ENCODE data around the gene E2F8.

The E2F8 gene

GRCh38 chr11:19252394-19253152 is 11.8 kb upstream of the E2F8 start:
- no peaks in the 10 kb centered on the region for H3K36me3 ChIP-seq (ENCODE audit: control insufficient read depth in 2 of 2, insufficient read depth in 1 of 2, low read length in 2 of 2)
- ChIA-PET CTCF (interaction anchor here (0.5 to 2.1 kb wide), 5 partner anchors 18 to 301 kb away, joined by 3 to 8 read pairs (median 3); no protein-coding TSS in a partner anchor), POLR2A (interaction anchor here (0.7 kb wide), 1 partner anchor 68 kb away, joined by 5 read pairs; no protein-coding TSS in a partner anchor)
- no peak for TF ChIP-seq HOXD13 (CRISPR knock-in tag; IDR thresholded peaks at IDR 0.05; ENCODE audit: borderline replicate concordance)
- H3K27ac ChIP-seq (ENCODE audit: extremely low read depth, low read depth, low read length) = no peak overlapping the region
- no peaks in the 10 kb centered on the region for H3K4me1 ChIP-seq (ENCODE audit: control insufficient read depth, insufficient read depth, low read length)
- no peak overlapping the region for H3K4me3 ChIP-seq (ENCODE audit: low read depth, low read length)
- no peaks in the 10 kb centered on the region for H3K9me3 ChIP-seq (ENCODE audit: control insufficient read depth, insufficient read depth, low read depth, low read length)

GRCh38 chr11:19251577-19251976 is 10.8 kb upstream of the E2F8 start:
- CTCF ChIA-PET = interaction anchor here (0.6 to 0.9 kb wide), 3 partner anchors 8 to 1260 kb away, joined by 3 to 10 read pairs (median 3); no protein-coding TSS in a partner anchor
- H3K27ac ChIP-seq (ENCODE audit: extremely low read depth, low read depth, low read length) = no peak overlapping the region
- POLR2A ChIA-PET = no interaction called here
- TF ChIP-seq ZNF768 (tag by site-specific recombination; IDR thresholded peaks at IDR 0.05) = 0 out of 2 replicates have a peak, but pooled peaks have one; percentile 24
- no peak for TF ChIP-seq ZNF423 (tag by site-specific recombination; IDR thresholded peaks at IDR 0.05)
- no peaks in the 10 kb centered on the region for H3K4me1 ChIP-seq (ENCODE audit: control insufficient read depth, insufficient read depth, low read length)
- H3K9me3 ChIP-seq (ENCODE audit: control insufficient read depth, insufficient read depth, low read depth, low read length) = no peaks in the 10 kb centered on the region
- H3K36me3 ChIP-seq (ENCODE audit: control insufficient read depth in 2 of 2, insufficient read depth in 1 of 2, low read length in 2 of 2) = no peaks in the 10 kb centered on the region
- no peak overlapping the region for H3K4me3 ChIP-seq (ENCODE audit: low read depth, low read length)

DNA sequence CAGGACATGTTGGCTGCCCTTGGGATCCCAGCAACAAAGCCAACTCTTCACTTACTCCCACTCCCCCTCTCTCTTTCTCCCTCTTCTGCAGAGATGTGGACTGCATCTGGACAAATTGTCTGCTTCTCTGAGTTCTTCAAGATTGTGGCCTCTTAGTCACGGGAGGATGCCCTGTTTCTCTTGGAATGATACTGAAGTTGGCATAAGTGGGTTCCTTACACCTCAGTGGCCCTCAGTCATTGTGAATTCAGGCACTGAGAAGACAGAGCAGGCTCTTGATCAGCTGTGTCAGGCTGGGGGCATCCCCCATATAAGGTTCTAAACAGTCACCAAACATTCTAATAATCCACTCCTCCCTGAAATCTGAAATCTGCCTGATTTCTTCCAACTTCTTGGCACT is 6.1 kb upstream of the E2F8 start:
- Histone ChIP-seq H3K27ac (ENCODE audit: extremely low read depth, low read depth, low read length) (no peak overlapping the region), H3K36me3 (ENCODE audit: control insufficient read depth in 2 of 2, insufficient read depth in 1 of 2, low read length in 2 of 2) (no peaks in the 10 kb centered on the region), H3K4me3 (ENCODE audit: low read depth, low read length) (no peak overlapping the region), H3K4me1 (ENCODE audit: control insufficient read depth, insufficient read depth, low read length) (no peaks in the 10 kb centered on the region), H3K9me3 (ENCODE audit: control insufficient read depth, insufficient read depth, low read depth, low read length) (no peaks in the 10 kb centered on the region)
- ChIA-PET POLR2A (no interaction called here), CTCF (interaction anchor here (0.7 to 3.2 kb wide), 3 partner anchors 10 to 311 kb away, joined by 3 to 13 read pairs (median 4); no protein-coding TSS in a partner anchor)
- no peak for TF ChIP-seq PRDM2 (tag by site-specific recombination; IDR thresholded peaks at IDR 0.05; ENCODE audit: borderline replicate concordance)

DNA sequence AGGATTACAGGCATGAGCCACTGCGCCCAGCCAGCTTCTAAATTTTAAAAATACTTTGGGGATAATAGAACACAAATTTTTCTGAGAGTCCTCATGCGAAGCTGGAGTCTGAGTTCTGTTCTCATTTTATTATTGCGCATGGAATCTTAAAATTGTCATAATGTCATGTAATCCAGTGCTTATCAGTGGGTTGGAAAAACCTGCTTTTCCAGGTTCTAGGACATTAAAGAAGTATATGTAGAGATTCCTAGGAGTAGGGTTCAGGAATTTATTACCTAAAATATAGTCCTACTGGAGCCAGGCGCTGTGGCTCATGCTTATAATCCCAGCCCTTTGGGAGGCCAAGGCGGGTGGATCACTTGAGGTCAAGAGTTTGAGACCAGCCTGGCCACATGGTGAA is 4.6 kb upstream of the E2F8 start:
- ChIA-PET POLR2A (no interaction called here), CTCF (interaction anchor here (0.6 to 3.2 kb wide), 2 partner anchors 14 to 113 kb away, joined by 3 to 13 read pairs; no protein-coding TSS in a partner anchor)
- Histone ChIP-seq H3K9me3 (ENCODE audit: control insufficient read depth, insufficient read depth, low read depth, low read length) (no peaks in the 10 kb centered on the region), H3K27ac (ENCODE audit: extremely low read depth, low read depth, low read length) (no peak overlapping the region), H3K4me1 (ENCODE audit: control insufficient read depth, insufficient read depth, low read length) (no peaks in the 10 kb centered on the region), H3K4me3 (ENCODE audit: low read depth, low read length) (no peak overlapping the region), H3K36me3 (ENCODE audit: control insufficient read depth in 2 of 2, insufficient read depth in 1 of 2, low read length in 2 of 2) (no peaks in the 10 kb centered on the region)
- no peak for TF ChIP-seq ZNF555 (tag by site-specific recombination; conservative IDR thresholded peaks at IDR 0.05)
- TF ChIP-seq MEIS1 (CRISPR knock-in tag; IDR thresholded peaks at IDR 0.05; ENCODE audit: borderline replicate concordance) = no peak

- POLR2A ChIA-PET = no interaction called here
- no peak for TF ChIP-seq ZNF423 (tag by site-specific recombination; IDR thresholded peaks at IDR 0.05)
- TF ChIP-seq GLIS1 (tag by site-specific recombination; IDR thresholded peaks at IDR 0.05) = no peak
- TF ChIP-seq ZNF169 (tag by site-specific recombination; IDR thresholded peaks at IDR 0.05) = no peak
- TF ChIP-seq ZNF670 (tag by site-specific recombination; IDR thresholded peaks at IDR 0.05; ENCODE audit: low read depth) = no peak
- no peak for TF ChIP-seq ZNF658 (tag by site-specific recombination; IDR thresholded peaks at IDR 0.05)
- CTCF ChIA-PET = interaction anchor here (0.6 to 1.5 kb wide), 5 partner anchors 15 to 312 kb away, joined by 3 to 5 read pairs (median 3); no protein-coding TSS in a partner anchor
- Histone ChIP-seq H3K27ac (ENCODE audit: extremely low read depth, low read depth, low read length) (no peak overlapping the region), H3K4me1 (ENCODE audit: control insufficient read depth, insufficient read depth, low read length) (no peaks in the 10 kb centered on the region), H3K9me3 (ENCODE audit: control insufficient read depth, insufficient read depth, low read depth, low read length) (no peaks in the 10 kb centered on the region), H3K36me3 (ENCODE audit: control insufficient read depth in 2 of 2, insufficient read depth in 1 of 2, low read length in 2 of 2) (no peaks in the 10 kb centered on the region), H3K4me3 (ENCODE audit: low read depth, low read length) (no peak overlapping the region)
Observed at GRCh38 chr11:19244621-19245020, 3.9 kb upstream of the E2F8 start.
